Ureter (tissue), 1 donor: ENCODE measurements around the gene MRPL49. TPM values are rescaled to one million over a fixed set of nuclear protein-coding genes. Genes with fewer than 3 reads are reported as not detected.
A peak's percentile ranks its signal among the peaks of the same experiment; 100 is the strongest.

Experiments used
- DNase-seq: peaks from one replicate; pipeline ENCODE4 v3.0.0-alpha.2; 2020; ENCODE audit warnings: low spot score
- total RNA-seq: library from RNA; stranded (reverse); gene quantifications from one replicate; pipeline ENCODE4 v1.2.4, GENCODE V29; 2023
- donor health status: DM: yes; HTN: yes; CAD: no.

Gene MRPL49
- 49.8 TPM for total RNA-seq

DNA sequence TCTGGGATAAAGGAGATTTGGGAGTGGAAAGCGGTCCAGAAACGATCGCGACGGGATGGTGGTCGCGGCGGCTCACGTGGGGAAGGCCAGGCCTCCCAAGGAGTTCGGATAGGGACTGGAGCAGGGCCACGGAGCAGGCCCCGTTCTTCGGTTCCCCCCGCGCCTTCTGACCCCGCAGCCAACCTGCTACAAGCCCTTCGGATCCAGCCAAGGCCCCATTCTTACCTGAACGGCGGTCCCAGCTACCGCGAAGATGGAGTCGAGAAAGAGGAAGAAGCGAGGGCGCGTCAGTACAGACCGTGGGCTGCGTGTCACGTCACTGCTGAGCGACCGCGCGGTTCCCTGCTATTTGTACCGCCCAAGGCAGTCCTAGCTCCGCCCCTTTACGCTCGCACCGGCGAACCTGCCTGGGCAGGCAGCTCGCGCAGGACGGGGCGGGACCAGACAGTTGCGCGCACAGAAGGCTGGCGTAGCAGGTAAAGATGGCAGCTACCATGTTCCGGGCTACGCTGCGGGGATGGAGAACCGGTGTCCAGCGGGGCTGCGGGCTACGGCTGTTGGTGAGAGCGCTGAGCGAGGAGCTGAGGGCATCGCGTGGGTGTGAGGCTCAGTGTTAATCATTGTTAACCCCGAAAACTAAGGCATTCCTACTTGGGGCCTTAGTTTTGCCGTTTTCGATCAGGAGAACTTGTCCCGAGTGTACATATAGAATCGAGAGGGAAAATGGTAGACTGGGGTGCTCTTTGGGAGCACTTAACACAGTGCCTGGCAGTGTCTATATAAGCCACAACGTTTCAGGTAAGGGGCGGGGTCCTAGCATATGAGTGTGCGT is at the start of gene MRPL49, which contains the start of gene FAU:
MRPL49 (plus strand) TSS at position 457 of the 832 bp plus-strand sequence; CDS start at position 483, 26 bp downstream.
FAU (minus strand) TSS at position 270 of the 832 bp plus-strand sequence. CDS start 321 bp downstream, outside the sequence.
- DNase-seq = peak; percentile 98

DNA sequence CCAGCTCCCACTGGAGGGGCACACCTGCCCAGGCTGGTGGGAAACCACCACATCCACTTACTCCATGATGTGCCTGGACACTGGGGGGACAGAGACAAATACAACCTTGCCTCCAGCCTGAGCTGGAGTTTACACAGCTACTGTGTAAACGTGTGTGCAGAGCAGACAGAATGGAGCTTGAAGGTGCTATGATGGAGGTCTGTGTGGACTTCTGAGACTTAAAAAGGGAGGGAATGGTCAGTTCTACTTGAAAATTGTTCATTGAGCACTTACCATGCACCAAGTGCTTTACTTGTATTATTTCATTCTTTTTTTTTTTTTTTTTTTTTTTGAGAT is 49.5 kb upstream of the MRPL49 start:
- DNase-seq = no peak

DNA sequence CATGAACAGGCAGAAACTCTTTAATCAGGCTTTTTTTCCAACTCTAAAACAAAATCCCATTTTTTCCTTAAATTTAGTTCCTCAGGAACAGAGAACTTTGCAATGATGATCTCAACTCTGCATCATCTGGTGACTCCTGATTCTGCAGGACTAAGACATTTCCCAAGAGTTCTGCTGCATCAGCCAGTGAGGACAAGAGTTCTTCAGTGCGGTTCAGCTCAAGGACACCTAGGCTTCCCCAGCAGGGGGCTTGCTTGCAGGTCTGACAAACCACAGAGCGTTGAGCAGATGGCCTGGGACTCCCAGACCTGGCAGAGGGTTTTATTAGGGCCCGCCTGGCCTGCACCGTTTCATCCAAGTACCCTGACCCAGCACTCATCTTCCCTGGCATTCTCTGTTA is 44.7 kb upstream of the MRPL49 start:
- DNase-seq = no peak

DNA sequence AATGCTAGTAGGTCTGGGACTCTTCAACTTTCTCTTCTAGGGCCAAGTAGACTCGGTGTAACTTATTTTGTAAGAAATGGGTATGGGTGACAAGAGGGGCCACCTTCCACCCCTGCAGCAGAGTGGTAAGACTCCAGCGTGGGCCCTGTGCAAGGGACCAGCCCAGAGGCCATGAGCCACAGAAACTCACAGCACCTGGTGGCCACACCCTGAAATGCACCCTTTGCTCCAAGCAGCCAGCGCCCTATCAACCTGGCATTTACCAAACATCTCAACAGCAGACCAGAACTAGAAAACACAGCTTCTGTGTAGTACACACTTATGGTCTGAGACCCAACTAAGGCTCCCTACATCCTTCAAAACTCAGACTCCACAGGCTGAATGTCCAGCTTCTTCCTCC is 44.0 kb upstream of the MRPL49 start:
- no peak for DNase-seq

DNA sequence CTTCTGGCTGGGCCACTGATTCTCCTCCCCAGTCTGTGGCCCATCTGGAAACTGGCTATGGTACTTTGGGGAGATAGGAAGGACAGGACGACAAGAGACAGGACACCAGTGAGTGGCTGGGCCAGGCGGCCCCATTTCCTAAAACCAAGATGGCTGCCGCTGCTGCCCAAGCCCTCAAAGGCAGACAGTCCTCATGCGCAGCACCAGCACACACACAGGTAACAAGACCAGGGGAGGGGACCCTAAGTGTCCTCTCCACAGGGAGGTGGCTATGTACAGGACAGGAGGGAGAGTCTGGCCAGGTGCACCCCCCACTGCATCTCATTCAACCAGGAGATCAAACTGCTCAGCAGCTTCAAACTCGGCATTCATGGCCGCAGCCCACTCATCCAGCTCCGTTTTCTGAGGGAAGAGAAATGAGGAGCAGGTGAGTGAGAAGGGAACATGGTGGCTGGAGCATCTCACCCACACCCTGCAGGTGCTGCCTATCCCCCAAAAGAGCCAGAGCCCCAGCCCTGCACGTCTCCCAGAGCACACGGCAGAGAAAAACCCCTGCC is 43.3 kb upstream of the MRPL49 start:
- DNase-seq = no peak

DNA sequence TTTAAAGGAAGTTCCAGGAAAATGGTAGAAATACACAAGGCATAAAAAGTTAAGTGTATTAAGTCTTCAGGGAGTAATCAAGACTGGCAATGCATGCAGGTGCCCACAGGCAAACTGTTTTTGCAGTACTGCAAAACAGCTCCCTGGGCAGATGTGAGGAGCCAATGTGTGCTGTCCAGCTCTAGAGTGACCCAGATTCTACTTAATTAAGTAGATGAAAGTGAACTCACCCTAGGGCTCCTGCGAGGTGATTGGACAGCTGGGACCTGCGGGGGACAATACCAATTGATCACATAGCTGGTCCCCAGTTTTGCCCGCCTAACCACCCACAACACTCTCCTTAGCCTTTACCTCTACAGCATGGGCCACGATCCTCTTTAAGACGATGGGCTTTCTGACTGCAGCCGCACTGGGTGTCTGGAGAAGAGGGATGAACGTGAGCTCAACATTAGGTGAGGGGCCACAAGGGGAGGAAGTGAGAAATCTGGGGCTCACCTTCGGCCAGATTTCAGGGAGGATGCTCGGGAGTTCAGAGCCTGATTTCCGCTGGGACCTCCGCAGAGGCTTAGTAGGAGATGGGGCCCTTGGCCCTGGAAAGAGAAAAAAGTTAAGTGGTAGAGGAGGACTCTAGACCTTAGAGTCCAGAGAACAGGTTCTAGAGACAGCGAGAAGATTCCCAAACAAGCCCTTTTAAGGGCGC is 38.8 kb upstream of the MRPL49 start:
- no peak for DNase-seq

DNA sequence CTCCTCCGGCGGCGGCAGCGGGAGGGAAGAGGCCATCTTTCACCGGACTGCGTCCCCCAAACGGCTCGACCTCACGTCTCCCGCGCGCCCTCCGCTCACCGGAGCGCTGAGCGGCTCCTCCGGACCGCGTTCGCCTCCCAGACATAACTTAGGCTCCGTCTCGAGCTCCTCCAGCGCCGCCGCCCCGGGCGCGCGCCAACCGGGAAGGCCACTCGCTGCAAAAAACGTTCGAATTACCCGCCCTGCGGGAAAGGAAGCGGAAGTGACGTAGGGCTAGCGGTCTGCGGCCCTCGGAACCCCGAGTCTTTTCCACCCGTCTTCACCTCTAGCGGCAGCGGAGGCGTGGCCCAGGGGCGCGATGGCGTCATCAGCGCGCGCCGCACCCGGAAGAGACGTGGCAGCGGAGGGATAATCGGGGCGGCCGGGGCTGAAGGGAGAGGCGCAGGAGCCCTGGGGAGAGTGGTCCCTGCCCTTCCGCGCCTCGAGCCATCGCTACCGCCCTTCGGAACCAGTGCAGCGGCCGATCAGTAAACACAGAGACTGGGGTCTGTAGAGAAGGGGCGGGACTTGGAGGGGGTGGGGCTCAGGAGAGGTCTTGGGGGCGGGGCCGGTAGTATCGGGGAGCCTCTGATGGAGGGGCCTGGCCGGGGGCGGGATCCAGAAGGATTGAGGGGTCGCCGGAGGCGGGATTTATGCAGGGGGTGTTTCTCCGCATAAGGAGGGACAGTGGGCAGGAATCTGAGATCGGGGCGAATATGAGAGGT is 38.1 kb upstream of the MRPL49 start, which contains the start of the genes CDCA5 and ZFPL1:
CDCA5 (minus strand) TSS at position 207 of the 764 bp plus-strand sequence; CDS start at position 145, 62 bp downstream.
ZFPL1 (plus strand) TSS at position 389 of the 764 bp plus-strand sequence. CDS start 477 bp downstream, outside the sequence.
- DNase-seq = peak; percentile 95

DNA sequence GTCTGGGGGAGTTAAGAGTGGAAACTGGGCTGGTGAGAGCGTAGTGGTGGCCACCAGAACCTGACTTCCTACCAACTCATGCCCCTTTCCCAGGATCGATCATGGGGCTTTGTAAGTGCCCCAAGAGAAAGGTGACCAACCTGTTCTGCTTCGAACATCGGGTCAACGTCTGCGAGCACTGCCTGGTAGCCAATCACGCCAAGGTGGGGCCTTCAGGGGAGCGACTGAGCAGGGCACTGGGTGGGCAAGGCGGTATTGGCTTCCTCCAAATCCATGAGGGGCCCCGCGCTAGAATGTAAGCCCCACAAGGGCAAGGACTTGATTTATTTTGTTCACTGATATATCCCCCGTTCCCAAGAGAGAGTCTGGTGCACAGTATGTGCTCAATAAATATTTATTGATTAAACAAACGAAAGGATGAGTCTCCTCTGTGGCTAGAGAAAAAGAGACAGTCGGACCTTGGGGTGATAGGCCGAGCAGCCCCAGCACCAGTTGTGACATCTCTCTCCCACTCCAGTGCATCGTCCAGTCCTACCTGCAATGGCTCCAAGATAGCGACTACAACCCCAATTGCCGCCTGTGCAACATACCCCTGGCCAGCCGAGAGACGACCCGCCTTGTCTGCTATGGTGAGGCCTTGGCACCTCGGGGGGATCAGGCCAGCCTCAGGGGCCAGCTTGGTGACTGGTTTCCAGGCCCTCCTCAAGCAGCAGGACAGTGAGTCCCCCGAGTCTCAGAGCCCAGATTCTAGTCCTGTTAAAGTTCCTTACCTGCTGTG is 37.3 kb upstream of the MRPL49 start:
- no peak for DNase-seq

DNA sequence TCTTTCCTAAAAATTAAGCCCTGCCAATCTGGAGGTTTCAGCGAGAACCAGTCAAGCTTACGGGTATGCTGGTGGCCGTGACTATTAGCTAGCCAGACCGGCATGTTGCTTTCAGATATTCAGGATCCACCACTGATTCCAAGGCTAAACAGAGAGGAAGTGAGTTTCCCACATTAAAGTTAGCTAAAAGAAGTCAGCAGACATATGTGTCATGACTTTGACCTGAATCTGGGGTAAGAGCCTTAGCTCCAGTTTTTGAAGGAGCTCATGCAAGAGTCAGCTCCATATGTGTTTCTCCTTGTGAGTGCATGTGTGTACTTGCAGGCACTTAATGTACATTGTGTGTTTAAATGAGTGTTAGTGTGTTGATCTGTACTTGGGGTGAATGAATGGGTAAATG is 36.7 kb upstream of the MRPL49 start:
- DNase-seq = no peak

DNA sequence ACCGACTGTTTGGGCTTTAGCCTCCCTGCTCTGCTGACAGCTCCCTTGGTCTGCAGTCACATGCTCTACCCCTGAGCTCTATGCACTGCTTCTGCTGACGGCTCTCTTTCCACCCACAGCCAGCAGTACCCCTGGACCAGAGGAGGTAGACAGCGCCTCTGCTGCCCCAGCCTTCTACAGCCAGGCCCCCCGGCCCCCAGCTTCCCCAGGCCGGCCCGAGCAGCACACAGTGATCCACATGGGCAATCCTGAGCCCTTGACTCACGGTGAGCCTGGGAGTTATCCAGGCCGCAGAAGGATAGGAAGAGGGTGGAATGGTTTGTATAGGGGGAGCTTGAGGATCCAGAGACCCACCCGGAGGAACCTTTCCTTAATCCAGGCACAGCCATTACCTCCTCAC is 35.3 kb upstream of the MRPL49 start:
- no peak for DNase-seq

DNA sequence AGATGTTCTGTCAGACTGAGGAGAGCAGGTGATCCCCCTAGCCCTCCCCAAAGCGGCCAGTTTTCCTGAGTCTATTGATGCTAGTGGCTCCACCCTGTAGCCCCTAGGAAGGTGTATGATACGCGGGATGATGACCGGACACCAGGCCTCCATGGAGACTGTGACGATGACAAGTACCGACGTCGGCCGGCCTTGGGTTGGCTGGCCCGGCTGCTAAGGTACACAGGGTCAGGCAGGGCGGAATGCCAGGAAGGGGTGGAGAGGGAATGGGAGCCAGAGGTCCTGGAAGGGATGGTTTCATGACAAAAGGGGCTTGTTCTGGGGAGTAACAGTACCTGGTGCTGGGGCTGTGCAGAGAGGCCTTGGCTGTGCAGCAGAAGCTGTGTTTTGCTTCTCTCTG is 34.9 kb upstream of the MRPL49 start:
- no peak for DNase-seq

DNA sequence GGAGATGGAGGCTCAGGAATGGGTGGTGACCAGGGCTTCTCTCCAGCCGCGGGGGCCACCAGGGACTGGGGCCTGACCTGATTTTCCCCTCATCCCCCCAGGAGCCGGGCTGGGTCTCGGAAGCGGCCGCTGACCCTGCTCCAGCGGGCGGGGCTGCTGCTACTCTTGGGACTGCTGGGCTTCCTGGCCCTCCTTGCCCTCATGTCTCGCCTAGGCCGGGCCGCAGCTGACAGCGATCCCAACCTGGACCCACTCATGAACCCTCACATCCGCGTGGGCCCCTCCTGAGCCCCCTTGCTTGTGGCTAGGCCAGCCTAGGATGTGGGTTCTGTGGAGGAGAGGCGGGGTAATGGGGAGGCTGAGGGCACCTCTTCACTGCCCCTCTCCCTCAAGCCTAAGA is 34.3 kb upstream of the MRPL49 start:
- no peak for DNase-seq

DNA sequence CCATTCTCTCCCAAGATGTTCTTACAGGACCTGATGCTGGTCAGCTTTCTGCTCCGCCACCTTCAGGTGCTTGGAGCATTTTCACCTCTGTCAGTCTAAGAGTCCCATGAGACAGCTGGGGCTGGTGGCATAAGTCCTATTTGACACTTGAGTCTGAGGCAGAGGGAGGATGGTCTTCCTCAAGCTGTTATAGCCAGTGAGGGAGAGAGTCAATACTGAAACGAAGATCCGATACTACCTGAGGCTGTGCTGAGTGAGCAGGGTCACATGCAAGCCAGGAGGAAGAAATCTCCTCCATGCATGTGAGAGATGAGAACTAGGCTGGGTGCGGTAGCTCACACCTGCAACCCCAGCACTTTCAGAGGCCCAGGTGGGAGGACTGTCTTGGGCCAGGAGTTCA is 32.5 kb upstream of the MRPL49 start:
- no peak for DNase-seq

DNA sequence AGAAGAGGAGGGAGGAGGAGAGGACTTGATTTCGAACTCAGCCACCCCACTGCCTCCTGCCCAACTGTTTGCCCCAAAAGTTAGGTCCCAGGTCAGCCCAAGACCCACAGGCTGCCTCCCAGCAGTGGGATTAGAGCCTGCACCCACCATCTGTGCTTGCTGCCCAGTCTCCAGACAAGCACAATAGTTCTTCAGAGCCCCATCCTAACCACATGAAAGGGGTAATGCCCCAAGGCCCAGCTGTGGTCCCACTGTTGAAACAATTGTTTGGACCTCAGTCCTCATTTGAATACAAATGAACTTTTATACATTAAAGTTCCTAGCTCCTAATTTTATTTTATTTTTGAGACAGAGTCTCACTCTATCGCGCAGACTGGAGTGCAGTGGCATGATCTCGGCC is 31.5 kb upstream of the MRPL49 start:
- no peak for DNase-seq

DNA sequence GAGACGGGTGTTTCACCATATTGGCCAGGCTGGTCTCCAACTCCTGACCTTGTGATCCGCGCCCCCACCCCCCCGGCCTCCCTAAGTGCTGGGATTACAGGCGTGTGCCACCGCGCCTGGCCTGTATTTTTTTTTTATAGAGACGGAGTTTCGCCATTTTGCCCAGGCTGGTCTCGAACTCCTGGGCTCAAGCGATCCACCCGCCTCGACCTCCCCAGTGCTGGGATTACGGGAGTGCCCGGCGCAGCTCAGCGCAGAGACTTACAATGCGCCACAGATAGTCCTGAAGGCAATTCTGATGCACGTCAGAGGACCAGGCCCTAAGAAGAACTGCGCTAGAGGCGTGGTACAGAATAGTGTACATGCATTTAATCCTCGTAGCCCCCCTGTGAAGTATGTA is 26.7 kb upstream of the MRPL49 start:
- no peak for DNase-seq

DNA sequence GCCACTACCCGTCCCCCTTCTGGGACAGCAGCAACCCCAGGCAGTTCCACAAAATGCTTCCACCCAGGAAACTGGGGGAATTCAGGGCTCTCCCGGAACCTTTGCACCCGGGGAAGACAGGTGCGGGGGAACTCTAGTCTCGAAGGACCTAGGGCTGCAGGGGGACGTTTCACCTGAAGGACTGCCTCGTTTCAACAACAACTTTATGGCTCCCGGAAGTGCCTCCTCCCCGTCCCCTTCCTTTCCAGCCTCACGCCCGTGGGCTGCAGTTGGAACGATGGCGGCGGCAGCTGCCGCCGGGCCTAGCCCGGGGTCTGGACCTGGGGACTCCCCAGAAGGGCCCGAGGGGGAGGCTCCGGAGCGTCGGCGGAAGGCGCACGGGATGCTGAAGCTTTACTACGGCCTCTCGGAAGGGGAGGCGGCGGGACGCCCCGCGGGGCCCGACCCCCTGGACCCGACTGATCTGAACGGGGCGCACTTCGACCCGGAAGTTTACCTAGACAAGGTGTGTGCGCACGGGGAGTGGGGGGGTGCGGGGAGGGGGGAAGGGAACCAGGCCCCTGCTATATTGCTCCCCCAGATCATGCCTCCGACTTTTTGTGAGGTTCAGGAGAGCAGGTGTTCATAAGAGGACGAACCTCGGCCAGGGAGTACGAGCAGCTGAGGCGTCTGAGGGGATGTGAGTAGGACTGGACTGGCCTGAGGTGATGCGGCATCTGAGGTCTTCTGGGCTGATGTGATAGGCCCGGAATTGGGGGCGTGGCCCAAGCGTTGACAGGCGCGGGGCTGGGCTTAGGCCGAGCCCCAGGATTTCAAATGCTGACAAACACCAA is 25.9 kb upstream of the MRPL49 start, which contains the start of gene VPS51:
VPS51 (plus strand) TSS at position 241 of the 833 bp plus-strand sequence; CDS start at position 278, 37 bp downstream.
- DNase-seq = peak; percentile 91

DNA sequence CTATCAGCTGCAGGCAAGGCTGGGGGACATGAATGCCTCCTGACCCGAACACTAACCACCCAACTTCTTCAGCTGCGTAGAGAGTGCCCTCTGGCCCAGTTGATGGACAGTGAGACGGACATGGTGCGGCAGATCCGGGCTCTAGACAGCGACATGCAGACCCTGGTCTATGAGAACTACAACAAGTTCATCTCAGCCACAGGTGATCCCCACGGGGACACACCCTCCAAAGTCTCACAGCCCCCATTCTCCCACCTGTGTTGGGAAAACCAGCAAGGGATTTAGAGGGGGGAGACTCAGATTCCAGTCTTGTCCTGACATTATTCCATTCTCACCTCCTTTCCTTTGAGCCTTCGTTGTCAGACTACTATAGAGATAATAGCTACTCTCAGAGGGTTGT is 25.2 kb upstream of the MRPL49 start:
- no peak for DNase-seq

DNA sequence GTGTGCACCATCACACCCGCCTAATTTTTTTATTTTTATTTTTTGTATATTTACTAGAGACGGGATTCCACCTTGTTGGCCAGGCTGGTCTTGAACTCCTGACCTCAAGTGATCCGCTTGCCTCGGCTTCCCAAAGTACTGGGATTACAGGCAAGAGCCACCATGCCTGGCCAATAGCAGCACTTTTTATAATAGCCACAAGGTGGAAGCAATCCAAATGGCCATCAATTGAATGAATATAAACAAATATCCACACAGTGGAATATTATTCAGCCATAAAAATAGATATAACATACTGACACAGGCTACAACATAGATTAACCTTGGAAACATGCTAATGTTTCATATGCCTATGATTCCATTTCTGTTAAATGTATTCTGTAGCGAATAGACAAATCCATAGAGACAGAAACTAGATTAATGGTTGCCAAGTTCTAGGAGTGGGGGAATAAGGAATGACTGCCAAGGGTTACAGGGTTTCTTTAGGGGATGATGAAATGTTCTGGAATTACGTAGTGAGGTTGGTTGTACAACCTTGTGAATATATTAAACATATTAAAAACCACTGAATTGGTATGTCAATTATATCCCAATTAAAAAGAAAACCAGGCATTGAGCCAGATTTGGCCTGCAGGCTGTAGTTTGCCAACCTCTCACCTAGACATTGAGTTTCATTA is 21.3 kb upstream of the MRPL49 start:
- no peak for DNase-seq
